Ishikawa (cell line): ENCODE measurements around the gene CABP7.

Experiments
- CEBPB ChIP-seq: IDR thresholded peaks from 2 replicates; pipeline ENCODE4 v1.6.1; 2012
- CREB1 ChIP-seq: IDR thresholded peaks from 2 replicates; pipeline ENCODE4 v1.6.1; 2012; ENCODE audit warnings: low read depth
- EGR1 ChIP-seq: IDR thresholded peaks from 2 replicates; pipeline ENCODE4 v1.6.1; 2012
- EP300 ChIP-seq: IDR thresholded peaks from 2 replicates; pipeline ENCODE4 v1.6.1; 2012; ENCODE audit warnings: borderline replicate concordance
- FOXM1 ChIP-seq: IDR thresholded peaks from 2 replicates; pipeline ENCODE4 v1.6.1; 2012; ENCODE audit warnings: low read depth, borderline replicate concordance
- NFIC ChIP-seq: IDR thresholded peaks from 2 replicates; pipeline ENCODE4 v1.6.1; 2012
- RAD21 ChIP-seq: IDR thresholded peaks from 2 replicates; pipeline ENCODE4 v1.6.1; 2012; ENCODE audit warnings: low read depth
- TAF1 ChIP-seq: IDR thresholded peaks from 2 replicates; pipeline ENCODE4 v1.6.1; 2012; ENCODE audit warnings: low read depth, mild to moderate bottlenecking
- TCF12 ChIP-seq: IDR thresholded peaks from 2 replicates; pipeline ENCODE4 v1.6.1; 2012; ENCODE audit warnings: low read depth
- TEAD4 ChIP-seq: IDR thresholded peaks from 2 replicates; pipeline ENCODE4 v1.6.1; 2012
- YY1 ChIP-seq: IDR thresholded peaks from 2 replicates; pipeline ENCODE4 v1.6.1; 2012; ENCODE audit warnings: low read depth
- ZBTB7A ChIP-seq: IDR thresholded peaks from 2 replicates; pipeline ENCODE4 v1.6.1; 2012; ENCODE audit warnings: low read depth
- TF ChIP-seq, protein P1 (sequence below): IDR thresholded peaks from 2 replicates; pipeline ENCODE4 v1.6.1; 2012; ENCODE audit warnings: low read depth, mild to moderate bottlenecking
- TF ChIP-seq, protein P2 (sequence below): IDR thresholded peaks from 2 replicates; pipeline ENCODE4 v1.6.1; 2012
- TF ChIP-seq, protein P3 (sequence below): IDR thresholded peaks from 2 replicates; pipeline ENCODE4 v1.6.1; 2012

Gene CABP7

GRCh38 chr22:29726512-29727130 is 6.8 kb downstream of the CABP7 start:
- TF ChIP-seq NFIC (no peak), EGR1 (no peak), TAF1 (no peak), TCF12 (no peak), ZBTB7A (no peak), EP300 (no peak), RAD21 (no peak), YY1 (no peak), CEBPB (no peak), CREB1 (no peak), TEAD4 (no peak), FOXM1 (no peak)
- TF ChIP-seq, protein P1, sequence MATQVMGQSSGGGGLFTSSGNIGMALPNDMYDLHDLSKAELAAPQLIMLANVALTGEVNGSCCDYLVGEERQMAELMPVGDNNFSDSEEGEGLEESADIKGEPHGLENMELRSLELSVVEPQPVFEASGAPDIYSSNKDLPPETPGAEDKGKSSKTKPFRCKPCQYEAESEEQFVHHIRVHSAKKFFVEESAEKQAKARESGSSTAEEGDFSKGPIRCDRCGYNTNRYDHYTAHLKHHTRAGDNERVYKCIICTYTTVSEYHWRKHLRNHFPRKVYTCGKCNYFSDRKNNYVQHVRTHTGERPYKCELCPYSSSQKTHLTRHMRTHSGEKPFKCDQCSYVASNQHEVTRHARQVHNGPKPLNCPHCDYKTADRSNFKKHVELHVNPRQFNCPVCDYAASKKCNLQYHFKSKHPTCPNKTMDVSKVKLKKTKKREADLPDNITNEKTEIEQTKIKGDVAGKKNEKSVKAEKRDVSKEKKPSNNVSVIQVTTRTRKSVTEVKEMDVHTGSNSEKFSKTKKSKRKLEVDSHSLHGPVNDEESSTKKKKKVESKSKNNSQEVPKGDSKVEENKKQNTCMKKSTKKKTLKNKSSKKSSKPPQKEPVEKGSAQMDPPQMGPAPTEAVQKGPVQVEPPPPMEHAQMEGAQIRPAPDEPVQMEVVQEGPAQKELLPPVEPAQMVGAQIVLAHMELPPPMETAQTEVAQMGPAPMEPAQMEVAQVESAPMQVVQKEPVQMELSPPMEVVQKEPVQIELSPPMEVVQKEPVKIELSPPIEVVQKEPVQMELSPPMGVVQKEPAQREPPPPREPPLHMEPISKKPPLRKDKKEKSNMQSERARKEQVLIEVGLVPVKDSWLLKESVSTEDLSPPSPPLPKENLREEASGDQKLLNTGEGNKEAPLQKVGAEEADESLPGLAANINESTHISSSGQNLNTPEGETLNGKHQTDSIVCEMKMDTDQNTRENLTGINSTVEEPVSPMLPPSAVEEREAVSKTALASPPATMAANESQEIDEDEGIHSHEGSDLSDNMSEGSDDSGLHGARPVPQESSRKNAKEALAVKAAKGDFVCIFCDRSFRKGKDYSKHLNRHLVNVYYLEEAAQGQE, result no peak
- TF ChIP-seq, protein P2, sequence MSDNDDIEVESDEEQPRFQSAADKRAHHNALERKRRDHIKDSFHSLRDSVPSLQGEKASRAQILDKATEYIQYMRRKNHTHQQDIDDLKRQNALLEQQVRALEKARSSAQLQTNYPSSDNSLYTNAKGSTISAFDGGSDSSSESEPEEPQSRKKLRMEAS, result no peak
- TF ChIP-seq, protein P3, sequence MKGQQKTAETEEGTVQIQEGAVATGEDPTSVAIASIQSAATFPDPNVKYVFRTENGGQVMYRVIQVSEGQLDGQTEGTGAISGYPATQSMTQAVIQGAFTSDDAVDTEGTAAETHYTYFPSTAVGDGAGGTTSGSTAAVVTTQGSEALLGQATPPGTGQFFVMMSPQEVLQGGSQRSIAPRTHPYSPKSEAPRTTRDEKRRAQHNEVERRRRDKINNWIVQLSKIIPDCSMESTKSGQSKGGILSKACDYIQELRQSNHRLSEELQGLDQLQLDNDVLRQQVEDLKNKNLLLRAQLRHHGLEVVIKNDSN, result no peak

- TF ChIP-seq TCF12 (no peak), FOXM1 (no peak), NFIC (no peak), RAD21 (peak; percentile 58), EP300 (no peak)
- TF ChIP-seq, protein P2, result no peak
- TF ChIP-seq, protein P3, result no peak
Observed at GRCh38 chr22:29727131-29727523, 7.3 kb downstream of the CABP7 start.

DNA sequence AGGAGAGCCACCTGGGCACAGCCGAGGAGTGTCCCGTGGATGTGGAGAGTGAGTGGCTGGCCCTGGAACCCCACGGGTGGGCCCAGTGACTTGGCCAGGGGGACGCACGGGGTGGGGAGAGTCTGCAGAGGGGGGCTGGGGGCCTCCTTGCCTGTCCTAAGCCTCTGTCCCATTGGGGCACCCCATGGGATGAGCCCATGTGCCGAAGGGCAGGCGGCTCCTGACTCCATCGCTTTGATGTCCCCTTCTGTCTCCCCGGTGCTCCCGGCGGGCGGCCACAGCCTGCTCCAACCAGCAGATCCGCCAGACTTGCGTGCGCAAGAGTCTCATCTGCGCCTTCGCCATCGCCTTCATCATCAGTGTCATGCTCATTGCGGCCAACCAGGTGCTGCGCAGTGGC is 9.4 kb downstream of the CABP7 start:
- TF ChIP-seq, protein P3, result no peak

GRCh38 chr22:29731058-29731850 is 11.5 kb downstream of the CABP7 start:
- no peak for TF ChIP-seq NFIC
- TF ChIP-seq CREB1, result no peak
- TF ChIP-seq RAD21, result no peak
- no peak for TF ChIP-seq YY1
- TF ChIP-seq EGR1, result no peak
- no peak for TF ChIP-seq CEBPB
- TF ChIP-seq, protein P2, result no peak
- TF ChIP-seq TEAD4, result no peak
- no peak for TF ChIP-seq TCF12
- no peak for TF ChIP-seq FOXM1
- TF ChIP-seq TAF1, result no peak
- TF ChIP-seq, protein P1, result no peak
- TF ChIP-seq, protein P3, result no peak

- no peak for TF ChIP-seq CEBPB
- TF ChIP-seq YY1, result no peak
- no peak for TF ChIP-seq FOXM1
- TF ChIP-seq EP300, result no peak
- TF ChIP-seq ZBTB7A, result no peak
- TF ChIP-seq TCF12, result no peak
- TF ChIP-seq, protein P1, result no peak
- TF ChIP-seq, protein P3, result no peak
- TF ChIP-seq RAD21, result no peak
- TF ChIP-seq TAF1, result no peak
Observed at GRCh38 chr22:29732883-29733282, 13.1 kb downstream of the CABP7 start.
